Caco-2 (cell line): ENCODE data around the gene NTN1. TPM values are rescaled to one million over a fixed set of nuclear protein-coding genes. Genes with fewer than 3 reads are reported as not detected.
A peak's percentile ranks its signal among the peaks of the same experiment; 100 is the strongest.

Experiments
- BruUV-seq: library from RNA; stranded (reverse); fragments of 400-500 nt; replicated peaks from 2 replicates; lab custom pipeline; 2021; lab: Mats Ljungman, UMichigan
- CTCF ChIA-PET: fragments of 300-600 bp; sonication (Branson Sonifier 250); formaldehyde crosslinking; loops from one replicate; lab custom pipeline; 2022; ENCODE audit warnings: antibody characterized with exemption; lab: Charles Lee
- POLR2A ChIA-PET: fragments of 300-600 bp; sonication (Branson Sonifier 250); formaldehyde crosslinking; loops from one replicate; lab custom pipeline; 2022; ENCODE audit warnings: antibody characterized with exemption; lab: Charles Lee
- DNase-seq, 2 experiments: peaks; one replicate each; pipeline versions ENCODE4 v3.0.0 to v3.0.0-alpha.2; 2020 to 2022
- H3K27me3 ChIP-seq: replicated peaks from 2 replicates; pipeline ENCODE4 v1.6.0; 2011; ENCODE audit warnings: low read length; ENCODE audit not compliant: control insufficient read depth, insufficient read depth
- H3K36me3 ChIP-seq: 2 replicates; pipeline ENCODE4 v1.5.1; 2011; ENCODE audit warnings: low read length; ENCODE audit not compliant: control insufficient read depth, insufficient read depth
- H3K4me1 ChIP-seq: fragments of 250-450 bp; sonication (Bioruptor Pico); 2 replicates; pipeline ENCODE4 v1.5.1; 2020; ENCODE audit warnings: mild to moderate bottlenecking
- H3K4me3 ChIP-seq: 2 replicates; pipeline ENCODE4 v1.5.1; 2011; ENCODE audit warnings: low read depth, mild to moderate bottlenecking, control low read depth, low read length
- H3K9me3 ChIP-seq: fragments of 250-450 bp; sonication (Bioruptor Pico); 2 replicates; pipeline ENCODE4 v1.5.1; 2020; ENCODE audit warnings: mild to moderate bottlenecking, moderate library complexity
- H3K27ac Mint-ChIP-seq: one replicate; pipeline ENCODE4 v1.8.0; 2022; ENCODE audit warnings: mixed read lengths; ENCODE audit not compliant: unreplicated experiment
- H3K27me3 Mint-ChIP-seq: one replicate; pipeline ENCODE4 v1.8.0; 2022; ENCODE audit warnings: mixed read lengths; ENCODE audit not compliant: insufficient read depth, unreplicated experiment
- H3K36me3 Mint-ChIP-seq: one replicate; pipeline ENCODE4 v1.8.0; 2022; ENCODE audit warnings: mild to moderate bottlenecking, mixed read lengths; ENCODE audit not compliant: insufficient read depth, unreplicated experiment
- H3K4me1 Mint-ChIP-seq: one replicate; pipeline ENCODE4 v1.8.0; 2022; ENCODE audit warnings: low read depth, mixed read lengths; ENCODE audit not compliant: unreplicated experiment
- H3K4me3 Mint-ChIP-seq: one replicate; pipeline ENCODE4 v1.8.0; 2022; ENCODE audit warnings: mild to moderate bottlenecking, moderate library complexity, mixed read lengths; ENCODE audit not compliant: unreplicated experiment
- H3K9me3 Mint-ChIP-seq: one replicate; pipeline ENCODE4 v1.8.0; 2022; ENCODE audit warnings: mixed read lengths; ENCODE audit not compliant: unreplicated experiment
- CTCF ChIP-seq, 2 experiments: fragments of 200-600 bp in 1 of 2; IDR thresholded peaks; 1 replicate in 1 of 2; 2 replicates in 1 of 2; pipeline versions ENCODE4 v1.5.1 to v1.8.0; 2011 to 2022; ENCODE audit warnings: antibody characterized with exemption in 1 of 2, control low read depth in 1 of 2, inconsistent platforms in 1 of 2, low read depth in 1 of 2, low read length in 1 of 2, mild to moderate bottlenecking in 1 of 2, moderate library complexity in 1 of 2; ENCODE audit not compliant: insufficient read depth in 1 of 2, severe bottlenecking in 1 of 2, unreplicated experiment in 1 of 2
- intact Hi-C: fragments of 100-400 bp; cut with micrococcal nuclease; formaldehyde crosslinking; loops from one replicate; pipeline ENCODE4 v1.10.0; 2022; ENCODE audit not compliant: unreplicated experiment
- total RNA-seq: library from RNA; stranded (reverse); gene quantifications from 2 replicates; pipeline ENCODE4 v1.2.3, GENCODE V29; 2022

NTN1 gene
- total RNA-seq, 1 experiment from 2014 or later: 0.88 TPM

- POLR2A ChIA-PET: no interaction called here
- Mint-ChIP-seq H3K4me3 (no peak overlapping the region), H3K36me3 (no peaks in the 10 kb centered on the region)
Measured at GRCh38 chr17:9239246-9239792, 218.0 kb downstream of the NTN1 start.

GRCh38 chr17:9239793-9240658 is 218.7 kb downstream of the NTN1 start:
- Mint-ChIP-seq H3K4me3 (no peak overlapping the region), H3K4me1 (no peaks in the 10 kb centered on the region), H3K9me3 (no peaks in the 10 kb centered on the region), H3K27ac (no peak overlapping the region), H3K27me3 (no peaks in the 10 kb centered on the region), H3K36me3 (no peaks in the 10 kb centered on the region)
- BruUV-seq: no TSS peak
- CTCF ChIA-PET: no interaction called here
- Histone ChIP-seq H3K27me3 (no peaks in the 10 kb centered on the region), H3K4me3 (no peak overlapping the region), H3K36me3 (no peaks in the 10 kb centered on the region), H3K4me1 (no peaks in the 10 kb centered on the region), H3K9me3 (no peaks in the 10 kb centered on the region)
- DNase-seq: no peak
- TF ChIP-seq CTCF (IDR thresholded peaks at IDR 0.05; ENCODE audit: insufficient read depth in 1 of 2, low read depth in 1 of 2, low read length in 1 of 2, severe bottlenecking in 1 of 2, unreplicated experiment in 1 of 2): no peak
- intact Hi-C loops: no loop called here
- POLR2A ChIA-PET: no interaction called here

More at GRCh38 chr17:9239246-9239792, 218.0 kb downstream of the NTN1 start:
- Histone ChIP-seq H3K36me3 (no peaks in the 10 kb centered on the region), H3K9me3 (no peaks in the 10 kb centered on the region), H3K27me3 (no peaks in the 10 kb centered on the region), H3K4me1 (no peaks in the 10 kb centered on the region), H3K4me3 (no peak overlapping the region)
- Mint-ChIP-seq H3K9me3 (no peaks in the 10 kb centered on the region), H3K4me1 (no peaks in the 10 kb centered on the region), H3K27me3 (no peaks in the 10 kb centered on the region), H3K27ac (no peak overlapping the region)
- BruUV-seq: no TSS peak
- TF ChIP-seq CTCF (IDR thresholded peaks at IDR 0.05; ENCODE audit: insufficient read depth in 1 of 2, low read depth in 1 of 2, low read length in 1 of 2, severe bottlenecking in 1 of 2, unreplicated experiment in 1 of 2): no peak
- intact Hi-C loops: no loop called here
- CTCF ChIA-PET: no interaction called here
- DNase-seq: no peak

GRCh38 chr17:9240659-9241370 is 219.5 kb downstream of the NTN1 start:
- intact Hi-C loops: no loop called here
- no peaks in the 10 kb centered on the region for H3K27me3 Mint-ChIP-seq
- Histone ChIP-seq H3K36me3 (no peaks in the 10 kb centered on the region), H3K4me1 (no peaks in the 10 kb centered on the region), H3K9me3 (no peaks in the 10 kb centered on the region), H3K4me3 (no peak overlapping the region), H3K27me3 (no peaks in the 10 kb centered on the region)
- H3K4me3 Mint-ChIP-seq: no peak overlapping the region
- CTCF ChIA-PET: no interaction called here
- DNase-seq: peak in 1 of 2 experiments; percentile 13
- no peak for TF ChIP-seq CTCF (IDR thresholded peaks at IDR 0.05; ENCODE audit: insufficient read depth in 1 of 2, low read depth in 1 of 2, low read length in 1 of 2, severe bottlenecking in 1 of 2, unreplicated experiment in 1 of 2)
- no peaks in the 10 kb centered on the region for H3K36me3 Mint-ChIP-seq
- no peaks in the 10 kb centered on the region for H3K9me3 Mint-ChIP-seq
- no TSS peak for BruUV-seq
- POLR2A ChIA-PET: no interaction called here
- H3K4me1 Mint-ChIP-seq: no peaks in the 10 kb centered on the region
- no peak overlapping the region for H3K27ac Mint-ChIP-seq
